HG03575 (cell line): Measurements from ENCODE around the gene FAM107B.

ENCODE experiments used
- ATAC-seq: cut with Tn5 transposase; IDR thresholded peaks from one replicate; pipeline ENCODE4 v1.9.1; 2021; ENCODE audit not compliant: unreplicated experiment, insufficient number of reproducible peaks, low FRiP score; ENCODE audit errors: extremely low read depth

The FAM107B gene

DNA sequence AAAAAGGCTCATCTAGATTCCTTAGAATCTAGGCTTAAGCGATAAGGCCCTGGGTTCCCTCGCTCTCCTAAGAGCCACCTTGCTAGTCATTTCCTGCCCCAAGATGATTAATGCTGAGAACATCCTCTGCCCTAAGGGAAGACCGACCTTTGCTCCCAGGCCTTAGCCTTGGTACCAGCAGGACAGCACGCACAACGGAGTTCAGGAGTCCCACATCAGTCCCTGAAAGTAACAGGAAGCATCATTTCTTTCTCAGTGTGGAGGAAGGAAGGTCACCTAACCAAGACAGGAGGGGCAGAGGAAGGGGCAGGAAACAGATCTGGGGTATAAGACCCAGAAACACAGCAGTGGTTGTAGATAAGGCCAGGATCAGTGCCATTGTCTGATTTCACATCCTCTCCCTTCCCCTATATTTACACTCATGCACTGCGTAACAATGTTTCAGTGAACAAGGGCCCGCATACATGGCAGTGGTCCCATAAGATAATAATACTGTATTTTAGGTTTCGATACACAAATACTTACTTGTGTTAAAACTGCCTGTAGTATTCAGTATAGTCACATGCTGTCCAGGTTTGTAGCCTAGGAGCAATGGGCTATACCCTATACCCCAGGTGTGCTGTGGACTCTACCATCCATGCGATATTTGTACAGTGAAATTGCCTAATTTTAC is 8.1 kb upstream of the FAM107B start:
- no peak for ATAC-seq

DNA sequence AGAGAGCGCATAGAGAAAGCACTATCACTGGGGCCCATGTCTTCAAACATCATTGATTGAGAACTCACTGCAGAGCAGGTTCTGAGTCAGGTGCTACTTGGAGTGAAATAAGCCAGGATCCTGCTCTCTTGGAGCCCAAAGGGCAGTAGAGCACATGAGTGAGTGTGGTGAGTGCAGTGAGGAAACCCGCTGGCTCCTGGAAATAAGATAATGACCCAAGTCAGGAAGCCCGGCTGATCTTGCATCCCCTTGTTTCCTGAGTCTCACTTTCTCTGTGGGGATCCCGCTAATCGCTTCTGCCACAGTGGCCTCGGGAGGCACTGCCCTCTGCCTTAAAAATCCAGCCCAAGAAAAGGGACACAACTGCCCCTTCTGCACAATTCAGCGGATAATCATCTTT is 7.1 kb upstream of the FAM107B start:
- no peak for ATAC-seq

DNA sequence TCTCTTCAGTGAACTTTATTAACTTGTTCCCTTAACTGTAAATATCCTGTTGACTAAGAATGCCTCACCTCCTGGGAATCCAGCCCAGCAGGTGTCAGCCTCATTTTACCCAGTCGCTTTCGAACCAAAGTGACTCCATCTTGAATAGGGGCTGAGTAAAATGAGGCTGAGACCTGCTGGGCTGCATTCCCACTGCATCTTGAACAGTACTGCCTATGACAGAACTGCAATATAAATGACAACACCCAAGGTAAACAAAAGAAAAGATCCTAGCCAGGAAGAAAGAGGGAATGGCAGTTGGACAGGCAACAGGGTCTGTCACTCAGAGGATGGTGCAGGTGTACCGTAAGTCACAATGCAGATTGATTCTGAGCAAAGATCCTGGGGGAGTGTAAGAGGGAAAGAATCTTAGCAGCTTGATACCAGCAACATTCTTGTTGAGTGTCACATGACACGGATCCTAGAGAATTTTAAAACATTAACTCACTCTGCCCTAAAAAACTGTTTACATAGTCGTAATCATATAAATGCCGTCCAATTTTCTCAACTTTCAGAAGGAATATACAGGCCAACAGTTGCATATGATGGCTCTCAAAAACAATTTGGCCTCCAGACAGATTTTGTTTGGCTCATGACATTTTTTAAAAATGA is 4.4 kb upstream of the FAM107B start:
- ATAC-seq, result no peak

DNA sequence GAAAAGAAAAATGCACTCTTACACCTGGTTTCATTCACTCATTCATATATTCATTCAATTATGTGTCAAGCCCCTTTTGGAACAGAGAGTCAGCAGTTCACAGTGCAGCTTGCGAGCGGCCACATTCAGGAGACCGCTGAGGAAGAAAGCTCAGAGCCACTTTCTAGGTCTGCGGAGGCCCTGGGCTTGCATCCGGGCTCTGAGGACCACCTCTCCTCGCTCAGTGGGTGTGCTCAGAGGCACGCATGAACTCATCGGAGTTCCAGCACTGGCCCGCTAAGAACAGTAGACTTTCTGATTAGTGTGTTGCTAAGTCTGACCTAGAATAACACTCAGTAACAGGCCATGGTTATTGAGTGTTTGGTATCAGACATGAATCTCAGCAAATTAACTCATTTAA is 1.8 kb upstream of the FAM107B start:
- ATAC-seq, result no peak

DNA sequence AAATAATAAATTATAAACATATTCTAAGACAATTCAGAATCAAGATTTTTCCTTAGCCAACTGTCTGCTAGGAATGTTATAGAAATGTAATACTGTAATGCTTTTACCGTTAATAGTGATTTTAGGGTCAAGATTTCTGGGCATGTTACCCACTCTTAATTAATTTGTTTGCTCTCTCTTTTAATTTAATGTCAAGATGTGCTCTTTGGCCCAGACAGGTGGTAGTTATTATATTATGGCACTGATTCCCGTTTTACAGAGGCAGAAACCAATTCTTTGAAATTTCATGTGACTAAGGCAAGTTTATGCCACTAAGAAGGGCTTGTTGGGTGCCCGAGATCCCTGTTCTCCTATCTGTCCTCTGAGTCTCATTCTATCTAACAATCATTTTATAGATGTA is 959 bp upstream of the FAM107B start:
- no peak for ATAC-seq

DNA sequence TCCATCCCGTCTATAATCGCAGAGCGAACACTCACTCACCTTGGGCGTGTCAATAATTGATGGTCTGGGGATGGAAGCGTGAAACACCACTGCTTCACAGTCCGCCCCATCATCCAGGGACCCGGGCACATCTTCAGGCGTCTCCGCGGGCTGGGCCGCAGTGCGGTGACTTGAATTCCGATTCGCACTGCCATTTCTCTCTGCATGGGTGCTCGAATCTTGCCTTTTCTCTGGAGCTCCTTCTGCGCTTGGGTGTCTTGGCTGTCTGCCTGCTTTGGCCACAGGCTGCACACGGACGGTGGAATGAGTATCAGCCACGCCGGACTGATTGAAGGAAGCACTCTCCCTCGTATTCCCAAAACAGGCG is 500 bp downstream of the FAM107B start:
- no peak for ATAC-seq

DNA sequence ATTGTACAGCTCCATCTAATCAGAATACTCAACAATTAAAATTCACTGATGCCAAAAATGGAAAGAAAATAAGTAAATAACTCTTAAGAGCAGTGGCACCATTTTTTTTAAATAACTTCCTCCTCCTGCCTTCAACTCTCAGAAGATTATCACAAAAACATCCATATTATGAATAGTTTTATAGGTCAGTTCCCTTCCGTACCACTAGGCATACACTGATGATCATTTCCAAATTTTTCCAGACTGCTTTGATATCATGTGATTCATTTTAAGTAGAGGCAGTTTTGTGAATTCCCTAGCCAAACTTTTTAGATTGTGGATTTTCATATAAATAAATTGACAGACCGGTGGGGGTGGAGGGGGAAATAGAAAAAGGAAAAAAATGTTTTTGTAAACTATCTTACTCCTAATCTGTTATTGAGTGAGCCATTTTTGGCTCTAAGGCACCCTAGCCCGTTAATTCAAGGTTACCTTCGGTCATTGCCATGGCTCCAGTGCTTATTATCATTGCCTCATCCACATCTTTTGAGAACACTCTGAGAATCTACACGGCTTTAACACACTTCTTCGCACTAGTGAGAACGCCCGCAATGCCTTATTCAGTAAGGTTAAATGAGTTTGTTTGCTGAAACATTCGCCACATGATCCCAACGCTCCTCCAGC is 1.0 kb downstream of the FAM107B start:
- no peak for ATAC-seq

DNA sequence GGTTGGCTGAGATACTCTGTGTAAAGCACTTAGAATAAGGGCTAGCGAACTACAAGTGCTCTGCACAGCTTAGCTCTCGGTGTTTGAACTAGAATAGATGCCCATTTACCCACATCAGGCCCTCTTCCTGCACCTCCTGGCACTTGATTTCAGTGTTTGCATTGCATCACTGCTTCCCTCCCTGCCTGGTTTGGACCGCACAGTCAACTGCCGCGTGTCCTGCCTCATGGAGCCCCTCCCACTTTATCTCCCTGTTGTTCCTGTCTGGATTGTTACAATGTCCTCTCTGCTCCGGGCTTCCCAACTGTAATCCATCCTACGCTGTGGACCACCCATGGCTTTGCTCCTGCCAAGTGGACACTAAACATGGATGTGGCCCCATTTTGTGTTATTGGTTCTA is 2.3 kb downstream of the FAM107B start:
- no peak for ATAC-seq

DNA sequence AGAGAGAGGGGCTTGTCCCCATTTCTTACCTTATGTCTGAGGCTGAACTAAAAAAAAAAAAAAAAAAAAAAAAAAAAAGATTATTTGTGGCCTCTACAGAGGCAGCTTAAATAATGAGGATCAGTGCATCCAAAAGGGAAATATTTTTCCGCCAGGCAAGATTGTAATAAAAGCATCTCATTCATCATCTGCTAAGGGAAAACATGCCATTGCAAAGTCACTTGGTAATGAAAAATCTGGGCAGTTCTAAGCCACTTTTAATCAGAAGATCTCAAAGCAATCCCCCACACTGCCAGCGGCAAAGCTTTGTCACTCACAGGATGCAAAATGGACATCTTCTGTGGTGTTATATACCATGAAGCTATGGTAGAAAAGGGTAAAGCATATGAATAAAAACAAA is 3.8 kb downstream of the FAM107B start:
- no peak for ATAC-seq

DNA sequence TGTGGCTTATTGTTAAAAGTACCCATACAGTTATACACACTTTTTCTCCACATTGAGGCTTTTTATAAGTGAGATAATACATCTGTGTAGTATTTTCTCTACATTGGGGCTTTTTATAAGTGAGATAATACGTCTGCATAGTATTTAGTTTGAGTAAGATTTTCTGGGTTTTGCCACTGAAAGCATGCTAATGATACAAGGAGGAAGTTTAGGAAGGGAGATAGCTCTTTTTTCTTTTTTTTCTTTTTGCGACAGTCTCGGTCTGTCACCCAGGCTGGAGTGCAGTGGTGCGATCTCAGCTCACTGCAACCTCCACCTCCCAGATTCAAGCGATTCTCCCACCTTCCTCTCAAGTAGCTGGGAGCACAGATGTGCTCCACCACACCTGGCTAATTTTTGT is 13.3 kb downstream of the FAM107B start:
- no peak for ATAC-seq

DNA sequence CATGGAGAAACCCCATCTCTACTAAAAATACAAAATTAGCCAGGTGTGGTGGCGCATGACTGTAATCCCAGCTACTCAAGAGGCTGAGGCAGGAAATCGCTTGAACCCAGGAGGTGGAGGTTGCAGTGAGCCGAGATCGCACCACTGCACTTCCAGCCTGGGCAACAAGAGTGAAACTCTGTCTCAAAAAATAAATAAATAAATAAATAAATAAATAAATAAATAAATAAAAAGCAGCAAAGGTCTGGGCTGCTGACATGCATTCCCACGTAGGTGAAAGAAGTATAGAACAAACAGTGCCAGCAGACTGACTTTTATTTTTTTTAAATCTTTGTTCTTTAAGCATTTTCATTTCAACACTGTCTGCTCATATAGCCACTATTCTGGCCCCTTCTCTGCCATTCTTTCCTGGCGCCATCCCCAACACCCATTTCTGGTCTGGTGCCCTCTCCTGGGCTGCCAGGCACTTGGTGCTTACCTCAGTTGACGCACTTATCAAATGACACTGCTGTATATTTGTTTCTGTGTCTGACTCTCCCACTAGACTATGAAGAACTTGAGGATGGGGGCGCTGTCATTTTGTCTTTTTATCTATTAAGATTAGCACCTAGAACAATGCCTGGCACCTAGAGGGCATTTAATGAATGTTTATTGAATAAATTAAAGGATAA is 15.6 kb downstream of the FAM107B start:
- no peak for ATAC-seq

DNA sequence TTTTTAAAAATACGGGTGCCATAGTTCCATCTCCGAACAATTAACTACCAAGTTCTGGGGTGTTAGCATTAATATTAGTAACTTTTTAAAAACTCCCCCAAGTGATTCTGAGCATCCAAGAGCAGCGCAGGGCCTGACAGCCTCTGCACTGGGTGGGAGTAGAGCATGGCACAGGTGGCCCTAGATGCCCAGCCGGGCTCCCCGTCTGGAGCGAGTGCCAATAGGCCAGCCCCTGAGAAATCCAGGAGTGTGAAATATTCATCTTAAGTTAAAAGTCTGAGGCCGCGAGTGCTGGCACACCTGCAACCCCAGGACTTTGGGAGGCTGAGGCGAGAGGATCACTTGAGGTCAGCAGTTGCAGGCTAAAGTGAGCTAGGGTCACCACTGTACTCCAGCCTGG is 16.2 kb downstream of the FAM107B start:
- no peak for ATAC-seq

DNA sequence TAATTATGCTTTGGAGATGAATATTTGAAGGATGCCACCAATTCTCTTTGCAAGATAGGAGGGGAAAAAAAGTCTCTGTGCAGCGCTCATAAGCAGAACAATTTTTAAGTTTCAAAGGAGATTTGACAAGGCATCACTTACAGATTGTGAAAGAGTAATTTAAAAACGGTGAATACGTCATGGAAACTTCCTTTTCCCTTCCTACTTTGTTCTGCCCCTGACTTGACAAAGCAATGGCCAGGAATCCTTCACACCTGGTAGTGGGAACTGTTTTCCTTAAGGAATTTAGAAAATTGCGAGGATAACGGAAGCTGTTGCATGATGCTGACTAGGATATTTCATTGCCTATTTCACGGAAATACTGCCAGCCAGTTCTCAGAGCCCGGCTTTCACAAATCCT is 16.7 kb downstream of the FAM107B start:
- ATAC-seq, result no peak

DNA sequence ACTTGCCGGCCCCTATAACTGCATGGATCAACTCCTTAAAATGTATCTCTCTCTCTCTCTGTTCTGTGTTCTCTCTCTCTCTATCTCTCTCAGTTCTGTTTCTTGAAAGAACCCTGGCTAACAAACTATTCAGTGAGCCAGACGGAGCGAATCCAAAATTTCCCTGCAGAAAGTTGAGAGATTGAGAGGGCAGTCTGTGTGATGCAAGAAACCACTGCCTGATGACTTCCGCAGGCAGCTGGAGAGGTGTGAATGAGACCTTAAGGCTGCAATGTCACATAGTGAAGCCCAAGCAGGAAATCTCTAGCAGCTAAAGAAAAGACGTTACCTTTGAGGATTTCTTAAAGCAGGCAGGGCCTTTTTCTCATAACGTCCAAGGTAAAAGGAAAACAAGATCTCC is 17.3 kb downstream of the FAM107B start:
- no peak for ATAC-seq

DNA sequence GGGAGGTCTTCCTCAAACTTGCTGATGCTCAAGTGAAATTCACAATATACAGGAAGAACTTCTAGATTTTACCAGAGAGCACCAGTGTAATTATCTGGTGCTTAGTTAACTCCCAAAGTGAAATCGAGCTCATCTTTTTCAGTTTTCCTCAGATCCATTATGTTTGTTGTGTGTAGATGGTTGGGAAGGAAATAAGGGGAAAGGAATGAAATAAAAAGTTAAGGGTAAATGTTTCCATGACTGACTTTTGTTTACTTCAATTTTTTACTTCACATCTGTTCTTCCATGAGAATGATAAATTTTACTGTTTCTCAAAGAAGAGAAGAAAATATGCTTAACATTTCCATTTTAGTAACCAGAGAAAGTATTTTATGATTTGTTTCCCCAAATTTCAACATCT is 21.3 kb downstream of the FAM107B start:
- no peak for ATAC-seq

DNA sequence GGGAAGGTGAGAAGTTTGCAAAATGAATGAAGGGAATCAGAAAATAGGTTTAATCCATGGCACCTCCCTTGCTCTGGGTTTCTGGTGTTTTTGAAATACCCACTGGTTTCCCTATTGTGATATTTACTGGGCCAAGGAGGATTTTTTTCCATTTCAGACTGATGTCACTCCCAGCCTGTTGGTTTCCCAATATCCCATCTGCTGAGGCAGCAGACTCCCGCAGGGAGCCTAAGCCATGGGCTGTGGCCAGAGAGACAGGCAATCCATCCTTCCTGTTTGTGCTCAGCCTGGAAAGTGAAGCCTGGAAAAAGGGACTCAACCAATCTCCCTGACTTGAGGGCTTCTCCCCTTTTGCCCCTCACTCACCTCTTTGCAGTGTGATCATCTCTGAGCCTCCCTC is 22.8 kb downstream of the FAM107B start:
- ATAC-seq, result no peak

DNA sequence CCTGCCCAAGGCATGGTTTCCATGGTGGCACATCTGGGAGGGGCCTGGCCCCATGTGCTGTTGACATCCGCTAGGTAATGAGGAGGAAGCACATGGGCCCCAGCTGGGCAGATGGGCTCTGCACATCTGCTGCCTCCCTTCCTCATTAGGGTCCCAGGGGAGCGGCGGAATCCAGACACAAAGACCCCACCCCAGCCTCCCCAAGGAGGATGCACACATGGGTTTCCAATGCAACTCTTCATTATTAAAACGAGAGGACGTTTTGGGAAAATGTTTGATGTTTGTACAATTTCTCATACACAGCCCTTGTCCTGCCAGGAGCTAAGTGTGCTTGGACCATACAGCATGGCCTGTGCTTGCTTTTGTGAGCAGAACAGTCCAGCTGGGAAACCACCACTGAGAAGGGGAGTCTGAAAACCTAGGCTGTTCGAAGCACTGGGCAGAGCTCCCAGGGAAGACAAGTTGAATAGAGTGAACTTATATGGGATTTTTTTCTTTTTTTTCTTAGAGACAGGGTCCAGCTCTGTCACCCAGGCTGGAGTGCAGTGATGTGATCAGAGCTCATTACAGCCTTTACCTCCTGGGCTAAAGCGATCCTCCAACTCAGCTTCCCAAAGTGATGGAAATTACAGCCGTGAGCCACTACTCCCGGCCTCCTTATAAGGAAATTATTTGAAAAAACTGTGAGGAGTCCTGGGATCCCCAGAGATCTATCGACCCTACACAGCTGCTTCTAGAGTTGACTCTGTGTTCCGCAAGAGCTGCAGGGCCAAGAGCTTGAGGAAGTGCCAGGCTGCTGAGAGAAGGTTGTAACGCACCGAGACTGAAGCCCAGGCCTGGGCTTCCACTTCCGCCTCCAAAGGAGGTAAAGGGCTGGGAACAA is 23.4 kb downstream of the FAM107B start:
- no peak for ATAC-seq

DNA sequence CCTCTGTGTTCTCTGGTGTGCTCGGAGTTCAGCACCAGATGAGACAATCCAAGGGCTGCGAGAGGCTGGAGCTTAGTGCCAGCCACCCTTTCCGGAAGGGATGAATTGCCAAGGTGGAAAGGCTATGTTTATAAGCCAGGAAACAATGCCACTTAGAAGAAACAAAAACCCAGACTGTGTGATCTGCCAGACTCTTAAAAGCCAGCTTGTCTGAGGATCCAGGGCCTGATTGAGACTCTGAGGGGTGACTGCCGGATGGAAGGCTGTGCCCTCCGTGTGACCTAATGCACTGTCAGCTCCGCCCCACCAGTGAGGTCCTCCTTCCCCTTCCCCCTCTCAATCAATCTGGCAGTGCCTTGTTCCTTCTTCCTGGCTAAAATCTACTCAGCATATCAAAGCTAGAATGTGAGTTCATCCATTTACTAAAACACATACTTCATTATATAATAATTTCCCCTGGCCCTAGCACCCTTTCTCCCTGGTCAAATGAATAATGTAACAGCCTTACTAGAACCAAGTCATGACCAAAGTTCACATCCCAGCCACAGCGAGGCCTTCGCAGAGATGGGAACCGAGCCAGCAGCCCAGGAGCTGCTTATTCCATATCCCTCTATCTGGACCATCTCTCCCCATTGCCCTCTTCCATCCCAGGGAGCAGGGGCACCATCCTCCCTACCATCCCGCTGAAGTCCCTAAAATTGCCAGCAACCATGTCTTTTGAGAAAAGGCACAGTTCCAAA is 25.5 kb downstream of the FAM107B start:
- no peak for ATAC-seq

DNA sequence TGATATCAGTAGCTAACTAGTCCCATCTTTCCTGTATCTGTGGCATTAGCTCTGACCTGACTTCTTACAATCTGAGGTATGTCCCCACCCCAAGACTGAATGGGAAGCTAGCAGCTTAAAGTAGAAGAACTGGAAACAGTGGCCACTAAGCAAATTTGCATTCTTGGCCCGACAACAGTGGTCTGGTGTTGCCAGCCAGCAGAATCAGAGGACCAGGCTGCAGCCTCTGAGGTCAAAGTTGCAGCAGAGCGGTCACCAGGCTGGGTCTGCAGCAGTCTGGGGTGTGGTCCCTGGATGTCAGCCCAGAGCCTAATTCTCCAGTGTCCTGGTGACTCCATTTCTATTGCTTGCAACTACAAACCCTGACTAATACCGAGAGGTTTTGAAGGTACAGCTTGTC is 26.3 kb downstream of the FAM107B start:
- no peak for ATAC-seq
